Gastroesophageal sphincter (tissue), 4 donors: ENCODE measurements around the gene TPI1. TPM values are rescaled to one million over a fixed set of nuclear protein-coding genes. Genes with fewer than 3 reads are reported as not detected.

Source experiments
- ATAC-seq: fragments of 150-250 bp; one replicate; pipeline ENCODE4 v1.9.1; 2016; ENCODE audit warnings: mild to moderate bottlenecking, moderate library complexity
- H3K27ac ChIP-seq, 4 donors: fragments of 200-600 bp; sonication (generic) in 3 of 4; 1 replicate in 3 of 4; 2 replicates in 1 of 4; pipeline ENCODE4 v1.5.1; 2016 to 2019
- H3K27me3 ChIP-seq: fragments of 200-600 bp; sonication (generic); one replicate; pipeline ENCODE4 v1.5.1; 2019
- H3K36me3 ChIP-seq, 2 donors: fragments of 200-600 bp; sonication (generic); one replicate each; pipeline ENCODE4 v1.5.1; 2019; ENCODE audit warnings: control low read depth in 1 of 2
- H3K4me1 ChIP-seq, 3 donors: fragments of 200-600 bp; sonication (generic); 1 replicate in 2 of 3; 2 replicates in 1 of 3; pipeline ENCODE4 v1.5.1; 2016 to 2019; ENCODE audit warnings: control low read depth in 2 of 3
- H3K4me3 ChIP-seq, 2 donors: fragments of 200-600 bp; sonication (generic); one replicate each; pipeline ENCODE4 v1.5.1; 2019; ENCODE audit warnings: mild to moderate bottlenecking in 1 of 2, moderate library complexity in 1 of 2
- H3K9me3 ChIP-seq, 3 donors: fragments of 200-600 bp; sonication (generic); one replicate each; pipeline ENCODE4 v1.5.1; 2017 to 2019; ENCODE audit warnings: control low read depth in 2 of 3
- CTCF ChIP-seq, 4 experiments: fragments of 200-600 bp in 2 of 4; fragments of 450-650 bp in 2 of 4; sonication (generic) in 1 of 4; IDR thresholded peaks; one replicate each; pipeline ENCODE4 v1.5.1; 2017 to 2019; ENCODE audit warnings: antibody characterized with exemption in 4 of 4, mild to moderate bottlenecking in 2 of 4, moderate library complexity in 2 of 4
- EP300 ChIP-seq: sonication (generic); formaldehyde crosslinking; IDR thresholded peaks from one replicate; pipeline ENCODE4 v1.6.1; 2017; ENCODE audit warnings: antibody characterized with exemption, mild to moderate bottlenecking
- POLR2A ChIP-seq, 2 donors: fragments of 450-650 bp; IDR thresholded peaks; one replicate each; pipeline ENCODE4 v1.6.1; 2017; ENCODE audit warnings: antibody characterized with exemption in 2 of 2, mild to moderate bottlenecking in 2 of 2, moderate library complexity in 1 of 2
- POLR2AphosphoS5 ChIP-seq: sonication (generic); formaldehyde crosslinking; IDR thresholded peaks from one replicate; pipeline ENCODE4 v1.6.1; 2017; ENCODE audit warnings: antibody characterized with exemption
- WGBS, 2 donors: methylation state at CpG; one replicate each; pipeline ENCODE4 v1.1.5; 2018; ENCODE audit warnings: low coverage in 1 of 2; 5-methylcytosine and 5-hydroxymethylcytosine counted together
- total RNA-seq, 4 donors: library from RNA; depleted of rRNA; stranded (reverse); fragments of >200 nt; gene quantifications; one replicate each; pipeline ENCODE4 v1.1.0, GENCODE V29; 2016

TPI1 gene
- total RNA-seq, 4 donors from 2014 or later = 324 to 473 (median 392) TPM

- WGBS, 2 donors = 74 to 95% methylated on average over 3 to 4 of the region's 4 CpGs
- Histone ChIP-seq H3K27ac (no peak overlapping the region), H3K4me3 (no peak overlapping the region), H3K9me3 (no peaks in the 10 kb centered on the region), H3K36me3 (peaks cover 0 to 87% of the 10 kb centered on the region in 2 donors), H3K4me1 (no peaks in the 10 kb centered on the region), H3K27me3 (no peaks in the 10 kb centered on the region)
- ATAC-seq = no peak
- TF ChIP-seq CTCF (IDR thresholded peaks at IDR 0.05) = no peak
- no peak for TF ChIP-seq POLR2AphosphoS5
- no peak for TF ChIP-seq EP300
- no peak for TF ChIP-seq POLR2A (IDR thresholded peaks at IDR 0.05)
Measured at GRCh38 chr12:6842075-6842474, 25.3 kb upstream of the TPI1 start.

- H3K27ac ChIP-seq = no peak overlapping the region
- H3K36me3 ChIP-seq = peaks cover 0 to 79% of the 10 kb centered on the region in 2 donors
- no peaks in the 10 kb centered on the region for H3K27me3 ChIP-seq
- ATAC-seq = no peak
- WGBS, 2 donors = 82 to 93% methylated on average over 5 to 7 of the region's 16 CpGs
- no peaks in the 10 kb centered on the region for H3K4me1 ChIP-seq
- no peaks in the 10 kb centered on the region for H3K9me3 ChIP-seq
- H3K4me3 ChIP-seq = no peak overlapping the region
- TF ChIP-seq CTCF (IDR thresholded peaks at IDR 0.05) = no peak
- no peak for TF ChIP-seq POLR2A (IDR thresholded peaks at IDR 0.05)
- no peak for TF ChIP-seq POLR2AphosphoS5
- no peak for TF ChIP-seq EP300
Measured at GRCh38 chr12:6843118-6843902, 24.0 kb upstream of the TPI1 start.

- Histone ChIP-seq H3K27me3 (no peaks in the 10 kb centered on the region), H3K9me3 (no peaks in the 10 kb centered on the region), H3K4me3 (no peak overlapping the region), H3K27ac (no peak overlapping the region), H3K36me3 (peaks cover 0 to 68% of the 10 kb centered on the region in 2 donors), H3K4me1 (no peaks in the 10 kb centered on the region)
- TF ChIP-seq CTCF (IDR thresholded peaks at IDR 0.05) (no peak), EP300 (no peak), POLR2AphosphoS5 (no peak), POLR2A (IDR thresholded peaks at IDR 0.05) (no peak)
- 80 to 89% methylated on average over 11 to 14 of the region's 17 CpGs for WGBS, 2 donors
- no peak for ATAC-seq
Measured at GRCh38 chr12:6845395-6845794, 21.9 kb upstream of the TPI1 start.

- H3K27ac ChIP-seq = no peak overlapping the region
- no peaks in the 10 kb centered on the region for H3K9me3 ChIP-seq
- peaks cover 0 to 66% of the 10 kb centered on the region in 2 donors for H3K36me3 ChIP-seq
- 65 to 100% methylated on average over 1 to 3 of the region's 7 CpGs for WGBS, 2 donors
- H3K27me3 ChIP-seq = no peaks in the 10 kb centered on the region
- peaks cover 0 to 7% (median 0%) of the 10 kb centered on the region in 3 donors for H3K4me1 ChIP-seq
- ATAC-seq = no peak
- TF ChIP-seq POLR2A (IDR thresholded peaks at IDR 0.05) = no peak
- H3K4me3 ChIP-seq = no peak overlapping the region
Measured at GRCh38 chr12:6846316-6846869, 20.9 kb upstream of the TPI1 start.

GRCh38 chr12:6847676-6848075, 19.7 kb upstream of the TPI1 start:
- ATAC-seq = no peak
- no peak overlapping the region for H3K4me3 ChIP-seq
- H3K27me3 ChIP-seq = no peaks in the 10 kb centered on the region
- H3K36me3 ChIP-seq = peaks cover 0 to 54% of the 10 kb centered on the region in 2 donors
- H3K4me1 ChIP-seq = peaks cover 0 to 8% (median 0%) of the 10 kb centered on the region in 3 donors
- WGBS, 2 donors = 79 to 94% methylated on average over 2 of the region's 2 CpGs
- H3K9me3 ChIP-seq = no peaks in the 10 kb centered on the region
- no peak overlapping the region for H3K27ac ChIP-seq
- TF ChIP-seq CTCF (IDR thresholded peaks at IDR 0.05) (no peak), EP300 (no peak), POLR2AphosphoS5 (no peak), POLR2A (IDR thresholded peaks at IDR 0.05) (no peak)
